ENCODE data around the gene CTNNA1.
"Not testable (repeated sequence)": the region's sequence is repeated elsewhere in the genome, so short reads cannot be mapped to it uniquely, and the experiment has no call there.

Gene CTNNA1

DNA sequence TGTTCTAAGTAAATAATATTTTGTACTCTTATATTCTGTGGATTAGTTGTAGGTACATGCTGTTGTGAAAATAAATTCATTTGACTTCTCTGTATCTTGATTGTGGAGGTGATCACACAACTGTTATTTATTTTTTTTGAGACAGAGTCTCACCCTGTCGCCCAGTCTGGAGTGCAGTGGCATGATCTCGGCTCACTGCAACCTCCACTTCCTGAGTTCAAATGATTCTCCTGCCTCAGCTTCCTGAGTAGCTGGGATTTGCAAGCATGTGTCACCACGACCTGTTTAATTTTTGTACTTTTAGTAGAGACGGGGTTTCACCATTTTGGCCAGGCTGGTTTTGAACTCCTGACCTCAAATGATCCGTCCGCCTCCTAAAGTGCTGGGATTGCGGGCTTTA is 7.9 kb downstream of the CTNNA1 start:
- not testable (repeated sequence) for DNase-seq

DNA sequence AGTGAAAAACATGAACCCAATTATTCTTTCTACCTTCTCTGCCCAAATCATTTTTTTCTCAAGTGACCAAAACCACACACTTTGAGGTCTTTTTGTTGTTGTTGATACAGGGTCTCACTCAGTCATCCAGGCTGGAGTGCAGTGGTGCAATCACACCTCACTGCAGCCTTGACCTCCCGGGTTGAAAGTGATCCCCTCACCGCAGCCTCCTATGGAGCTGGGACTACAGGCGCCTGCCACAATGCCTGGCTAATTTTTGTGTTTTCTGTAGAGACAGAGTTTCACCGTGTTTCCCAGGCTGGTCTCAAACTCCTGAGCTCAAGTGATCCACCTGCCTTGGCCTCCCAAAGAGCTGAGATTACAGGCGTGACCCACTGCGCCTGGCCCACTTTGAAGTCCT is 8.4 kb downstream of the CTNNA1 start:
- not testable (repeated sequence) for DNase-seq

DNA sequence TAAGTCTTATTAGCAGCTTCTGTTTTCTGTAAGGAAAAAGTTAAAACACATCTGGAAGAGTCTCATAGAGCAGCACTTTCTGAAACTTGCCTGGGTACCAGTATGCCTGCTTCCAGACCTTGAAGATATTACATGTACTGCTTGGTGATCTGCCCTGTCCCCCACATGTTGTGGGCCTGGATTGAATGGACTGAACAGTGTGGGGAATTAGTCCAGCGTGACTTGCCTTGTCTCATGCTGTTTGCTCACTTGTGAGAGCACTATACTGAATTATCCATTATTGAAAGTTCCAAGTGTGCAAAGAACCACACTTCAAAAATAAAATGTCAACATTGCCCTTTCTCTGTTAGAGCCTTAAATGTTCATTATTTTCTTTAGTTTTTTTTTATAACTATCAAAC is 8.9 kb downstream of the CTNNA1 start:
- no peak for DNase-seq

GRCh38 chr5:138763037-138763778 is 10.0 kb downstream of the CTNNA1 start:
- no peak for DNase-seq

- no peak for DNase-seq
Measured at GRCh38 chr5:138770291-138770690, 17.1 kb downstream of the CTNNA1 start.

DNA sequence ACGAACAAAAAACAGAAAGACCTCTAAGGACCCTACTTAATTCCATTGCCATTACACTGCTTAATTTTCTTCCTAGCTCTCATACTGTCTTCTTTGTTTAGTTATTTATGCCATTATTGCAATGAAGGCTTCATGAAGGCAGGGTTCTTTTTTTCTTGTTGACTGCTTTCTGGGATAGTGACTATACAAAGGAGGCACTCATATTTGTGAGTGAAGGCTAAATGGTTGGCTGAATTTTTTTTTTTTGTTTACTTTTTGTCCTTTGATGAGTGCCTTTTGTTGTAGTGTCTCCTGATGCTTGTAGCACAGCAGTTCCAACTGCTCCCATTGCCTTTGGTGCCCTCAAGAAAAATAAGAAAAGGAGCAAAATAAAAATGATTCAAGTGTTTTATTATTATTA is 17.8 kb downstream of the CTNNA1 start:
- no peak for DNase-seq

DNA sequence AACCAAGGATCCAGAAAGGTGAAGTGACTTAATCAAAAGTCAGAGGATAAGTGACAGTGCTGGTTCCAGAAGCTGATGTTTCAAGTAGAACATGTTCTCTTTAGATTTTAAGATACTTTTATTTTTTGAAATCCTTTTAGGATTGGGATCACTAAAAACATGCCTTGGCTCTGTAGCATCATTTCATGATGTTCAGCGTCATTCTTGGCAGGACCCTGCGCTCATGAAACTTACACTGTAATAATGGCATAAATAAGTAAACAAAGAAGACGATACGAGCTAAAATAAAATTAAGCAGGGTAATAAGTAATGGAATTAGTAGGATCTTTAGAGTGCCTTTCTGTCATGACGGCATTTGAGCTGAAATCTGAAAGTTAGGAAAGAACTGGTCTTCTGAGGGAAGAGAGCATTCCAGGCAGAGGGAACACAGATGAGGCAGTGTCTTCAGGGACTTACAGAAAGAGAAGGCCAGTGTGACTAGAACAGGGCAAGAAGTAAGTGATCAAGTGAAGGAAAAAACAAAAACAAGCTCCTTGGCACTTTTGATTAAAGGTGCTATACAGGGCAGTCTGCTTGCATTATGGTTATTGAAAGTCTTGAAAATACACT is 19.9 kb downstream of the CTNNA1 start:
- DNase-seq, result no peak

- not testable (repeated sequence) for DNase-seq
Measured at GRCh38 chr5:138773624-138774023, 20.4 kb downstream of the CTNNA1 start.

GRCh38 chr5:138775034-138775433 is 21.8 kb downstream of the CTNNA1 start:
- DNase-seq, result no peak

- DNase-seq, result no peak
Measured at GRCh38 chr5:138778234-138778633, 25.0 kb downstream of the CTNNA1 start.

GRCh38 chr5:138783976-138784375 is 30.8 kb downstream of the CTNNA1 start:
- no peak for DNase-seq

DNA sequence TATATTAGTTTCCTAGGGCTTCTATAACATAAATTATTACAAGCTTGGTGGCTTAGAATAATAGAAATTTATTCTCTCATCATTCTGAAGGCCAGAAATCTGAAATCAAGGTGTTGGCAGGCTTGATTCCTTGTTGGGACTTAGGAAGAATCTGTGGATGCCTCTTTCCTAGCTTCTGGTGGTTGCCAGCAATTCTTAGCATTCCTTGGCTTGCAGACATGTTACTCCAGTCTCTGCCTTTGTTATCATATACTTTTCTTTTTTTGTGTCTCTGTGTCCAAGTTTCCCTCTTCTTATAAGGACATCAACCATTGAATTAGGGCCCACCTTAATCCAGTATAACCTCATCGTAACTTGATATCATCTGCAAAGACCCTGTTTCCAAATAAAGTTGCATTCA is 31.4 kb downstream of the CTNNA1 start:
- DNase-seq, result no peak

DNA sequence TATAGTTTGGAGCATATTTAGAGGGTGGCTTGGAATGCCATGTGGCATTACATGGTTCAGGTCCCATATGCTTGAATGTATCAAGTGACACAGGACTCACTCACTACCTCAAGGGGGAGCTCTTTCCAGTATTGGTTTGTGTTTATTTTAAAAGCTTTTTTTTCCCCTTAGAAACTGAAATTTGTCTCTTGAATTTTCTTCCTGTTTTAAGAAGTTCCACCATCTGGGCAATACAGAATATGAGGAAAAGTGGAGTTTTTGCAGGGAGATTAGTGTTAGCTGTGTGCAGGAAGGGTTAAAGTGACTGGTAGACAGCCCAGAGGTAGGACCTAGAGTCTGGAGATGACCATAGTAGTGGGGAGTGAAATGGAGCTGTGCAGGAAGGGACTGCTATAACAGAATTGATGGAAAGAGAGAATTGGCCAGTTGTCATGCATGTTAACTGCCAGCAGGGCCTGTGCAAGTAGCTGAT is 36.6 kb downstream of the CTNNA1 start:
- no peak for DNase-seq

GRCh38 chr5:138790684-138791083 is 37.5 kb downstream of the CTNNA1 start:
- DNase-seq, result no peak

- DNase-seq, result no peak
Measured at GRCh38 chr5:138792195-138792790, 39.1 kb downstream of the CTNNA1 start.

DNA sequence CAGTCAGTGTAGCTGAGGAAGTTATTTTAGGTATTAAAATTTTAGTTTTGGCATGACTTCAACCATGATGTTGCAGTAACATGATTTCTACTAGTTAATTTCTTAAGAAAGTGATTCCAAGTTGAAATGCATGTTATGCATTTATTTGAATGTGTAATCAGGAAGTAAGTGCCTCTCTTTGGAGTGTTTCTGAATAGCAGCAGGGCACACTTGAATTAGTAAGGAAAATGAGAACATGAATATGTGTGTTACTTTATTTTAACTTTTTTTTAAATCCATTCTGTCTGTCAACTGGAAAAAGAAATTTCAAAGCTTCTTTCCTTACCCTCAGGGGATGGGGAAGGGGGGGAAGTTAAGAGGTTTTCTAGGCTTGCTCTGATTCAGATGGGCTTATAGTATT is 40.4 kb downstream of the CTNNA1 start:
- DNase-seq, result no peak

DNA sequence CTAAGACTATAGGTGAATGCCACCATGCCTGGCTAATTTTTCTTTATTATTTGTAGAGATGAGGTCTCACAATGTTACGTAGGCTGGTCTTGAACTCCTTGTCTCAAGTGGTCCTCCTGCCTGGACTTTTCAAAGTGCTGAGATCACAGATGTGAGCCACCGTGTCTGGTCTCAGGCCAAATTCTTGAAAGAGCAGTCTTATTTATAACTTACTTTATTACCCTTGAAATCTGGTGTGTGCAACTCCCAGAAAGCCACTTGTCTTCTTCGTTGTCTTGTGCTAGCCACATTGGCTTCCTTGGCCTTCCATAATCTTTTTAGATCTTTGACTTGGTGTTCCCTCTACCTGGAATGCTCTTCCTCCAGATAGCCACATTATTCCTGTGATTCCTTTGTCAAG is 50.1 kb downstream of the CTNNA1 start:
- DNase-seq, result no peak

- DNase-seq, result no peak
Measured at GRCh38 chr5:138803935-138804334, 50.7 kb downstream of the CTNNA1 start.

- no peak for DNase-seq
Measured at GRCh38 chr5:138805096-138805495, 51.9 kb downstream of the CTNNA1 start.

DNA sequence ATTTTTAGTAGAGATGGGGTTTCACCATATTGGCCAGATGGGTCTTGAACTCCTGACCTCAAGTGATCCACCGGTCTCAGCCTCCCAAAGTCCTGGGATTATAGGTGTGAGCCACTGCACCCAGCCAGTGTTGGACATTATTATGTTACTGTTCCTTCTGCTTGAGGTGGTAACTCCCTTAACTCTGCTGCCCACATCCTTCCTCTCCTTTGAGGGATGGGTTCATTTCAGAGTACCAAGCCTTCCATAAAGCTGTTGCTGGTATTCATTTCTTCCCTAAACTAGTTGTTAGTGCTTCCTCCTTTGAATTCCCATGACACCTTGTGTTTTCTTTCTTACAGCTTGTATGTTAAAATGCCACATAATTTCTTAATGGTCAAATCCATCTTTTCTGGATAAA is 54.0 kb downstream of the CTNNA1 start:
- DNase-seq, result no peak

GRCh38 chr5:138809391-138809790 is 56.2 kb downstream of the CTNNA1 start:
- DNase-seq, result no peak

DNA sequence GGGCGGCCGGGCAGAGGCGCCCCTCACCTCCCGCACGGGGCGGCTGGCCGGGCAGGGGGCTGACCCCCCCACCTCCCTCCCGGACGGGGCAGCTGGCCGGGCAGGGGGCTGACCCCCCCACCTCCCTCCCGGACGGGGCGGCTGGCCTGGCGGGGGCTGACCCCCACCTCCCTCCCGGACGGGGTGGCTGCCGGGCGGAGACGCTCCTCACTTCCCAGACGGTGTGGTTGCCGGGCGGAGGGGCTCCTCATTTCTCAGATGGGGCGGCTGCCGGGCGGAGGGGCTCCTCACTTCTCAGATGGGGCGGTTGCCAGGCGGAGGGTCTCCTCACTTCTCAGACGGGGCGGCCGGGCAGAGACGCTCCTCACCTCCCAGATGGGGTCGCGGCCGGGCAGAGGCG is 57.6 kb downstream of the CTNNA1 start:
- not testable (repeated sequence) for DNase-seq

DNA sequence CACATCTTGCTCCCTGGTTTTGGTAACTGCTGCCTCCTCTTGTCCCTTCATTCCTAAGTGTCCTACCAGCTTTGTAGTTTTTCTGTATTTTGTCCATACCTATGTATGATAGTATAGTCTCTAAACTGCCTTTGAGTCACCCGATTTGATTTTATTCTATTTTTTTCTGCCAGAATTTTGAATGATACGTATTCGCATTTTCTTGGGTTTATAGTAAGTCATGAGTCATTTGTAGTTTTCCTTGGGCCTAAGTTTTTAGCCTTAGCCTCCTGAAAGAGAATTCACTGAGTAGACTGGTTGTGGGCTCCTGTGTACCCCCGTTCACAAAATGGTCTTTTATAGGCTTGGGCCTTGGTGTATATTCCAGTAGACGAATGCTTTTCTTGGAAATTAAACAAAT is 62.3 kb downstream of the CTNNA1 start:
- no peak for DNase-seq

DNA sequence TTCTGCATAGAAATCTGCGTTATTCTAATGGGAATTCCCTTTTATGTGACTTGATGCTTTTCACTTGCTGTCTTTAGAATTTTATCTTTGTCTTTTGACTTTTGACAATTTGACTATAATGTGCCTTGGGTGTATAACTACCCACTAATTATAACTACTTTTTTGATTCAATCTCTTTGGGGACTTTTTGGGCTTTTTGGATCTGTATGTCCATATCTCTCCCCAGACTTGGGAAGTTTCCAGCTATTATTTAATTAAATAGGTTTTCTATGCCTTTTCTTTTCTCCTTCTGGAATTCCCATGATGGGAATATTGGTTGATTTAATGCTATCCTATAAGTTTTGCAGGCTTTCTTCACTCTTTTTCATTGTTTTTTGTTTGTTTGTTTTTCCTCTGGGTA is 64.0 kb downstream of the CTNNA1 start:
- no peak for DNase-seq

Measured in NK-92 treated with Interleukin-12 subunit alpha and Interleukin-12 subunit beta, amount 100 ng/mL, for 24 hours (cell line).